Lower leg skin (tissue), 3 donors: ENCODE measurements around the gene TMEM145.

Experiments used
- CTCF ChIP-seq, 3 donors: fragments of 450-650 bp; IDR thresholded peaks; one replicate each; pipeline ENCODE4 v1.5.1; 2016; ENCODE audit warnings: antibody characterized with exemption in 3 of 3, mild to moderate bottlenecking in 3 of 3, moderate library complexity in 2 of 3
- POLR2A ChIP-seq, 2 donors: fragments of 450-650 bp; IDR thresholded peaks; one replicate each; pipeline ENCODE4 v1.6.1; 2016 to 2017; ENCODE audit warnings: antibody characterized with exemption in 2 of 2, mild to moderate bottlenecking in 1 of 2, moderate library complexity in 1 of 2

- TF ChIP-seq CTCF (IDR thresholded peaks at IDR 0.05): no peak
- TF ChIP-seq POLR2A (IDR thresholded peaks at IDR 0.05): no peak
Measured at GRCh38 chr19:42278452-42279154, 34.5 kb upstream of the TMEM145 start.
